Fibroblast of mammary gland (primary cell): Measurements from ENCODE around the gene ARV1.
"Not testable (repeated sequence)": the region's sequence is repeated elsewhere in the genome, so short reads cannot be mapped to it uniquely, and the experiment has no call there.

Source experiments
- DNase-seq: peaks from one replicate; pipeline ENCODE4 v3.0.0-alpha.2; 2010; ENCODE audit warnings: low read depth
- H3K4me3 ChIP-seq: 2 replicates; pipeline ENCODE4 v1.5.1; 2011; ENCODE audit warnings: low read depth, mild to moderate bottlenecking, low read length, moderate library complexity; ENCODE audit not compliant: control insufficient read depth
- CTCF ChIP-seq: conservative IDR thresholded peaks from 2 replicates; pipeline ENCODE4 v1.5.1; 2011; ENCODE audit warnings: low read depth, low read length, inconsistent platforms; ENCODE audit not compliant: control insufficient read depth, insufficient read depth

ARV1 gene

DNA sequence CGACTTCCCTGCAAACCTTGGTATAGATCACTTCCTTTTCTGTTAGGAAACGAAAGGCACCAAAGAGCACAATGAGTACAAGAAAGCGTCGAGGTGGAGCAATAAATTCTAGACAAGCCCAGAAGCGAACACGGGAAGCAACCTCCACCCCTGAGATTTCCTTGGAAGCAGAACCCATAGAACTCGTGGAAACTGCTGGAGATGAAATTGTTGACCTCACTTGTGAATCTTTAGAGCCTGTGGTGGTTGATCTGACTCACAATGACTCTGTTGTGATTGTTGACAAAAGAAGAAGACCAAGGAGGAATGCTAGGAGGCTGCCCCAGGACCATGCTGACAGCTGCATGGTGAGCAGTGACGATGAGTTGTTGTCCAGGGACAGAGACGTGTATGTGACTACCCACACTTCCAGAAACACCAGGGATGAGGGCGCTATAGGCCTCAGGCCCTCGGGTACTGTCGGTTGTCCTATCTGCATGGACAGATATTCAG, 42.7 kb downstream of the ARV1 start:
- H3K4me3 ChIP-seq: no peak overlapping the region
- peak; percentile 31 for DNase-seq
- no peak for TF ChIP-seq CTCF

DNA sequence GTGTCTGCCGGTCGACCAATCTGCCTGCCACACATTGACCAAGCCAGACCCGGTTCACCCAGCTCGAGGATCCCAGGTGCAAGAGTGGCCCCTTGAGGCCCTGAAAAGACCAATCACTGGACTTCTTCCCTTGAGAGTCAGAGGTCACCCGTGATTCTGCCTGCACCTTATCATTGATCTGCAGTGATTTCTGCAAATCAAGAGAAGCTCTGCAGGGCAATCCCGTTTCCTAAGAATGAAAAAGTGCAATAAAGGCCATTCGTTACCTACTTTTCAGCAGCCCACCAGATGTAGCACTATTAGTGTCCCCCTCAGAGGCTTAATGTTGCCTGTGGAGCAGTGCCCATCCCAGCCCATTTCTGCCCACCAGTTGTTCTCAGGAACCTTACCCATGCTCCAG, 43.6 kb downstream of the ARV1 start:
- DNase-seq, H3K4me3 ChIP-seq: not testable (repeated sequence)

DNA sequence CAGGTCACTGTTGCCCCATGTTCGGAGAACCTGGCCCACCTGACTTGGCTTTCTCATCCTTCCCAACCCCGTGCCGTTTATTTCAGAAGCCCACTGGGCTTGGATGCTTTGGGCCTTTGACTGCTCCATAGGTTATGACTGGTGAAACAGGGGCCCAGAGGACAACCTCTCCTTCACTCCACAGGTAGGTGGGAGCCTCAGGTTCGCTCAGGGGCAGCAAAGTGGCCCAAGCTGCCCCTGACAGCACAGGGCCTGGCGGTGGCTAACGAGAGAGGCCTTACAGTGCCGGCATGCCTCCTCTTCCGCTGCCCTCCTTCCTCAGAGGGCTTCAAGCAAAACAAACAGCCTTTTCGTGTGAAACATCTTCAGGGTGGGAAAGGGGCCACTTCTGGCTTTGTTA, 44.3 kb downstream of the ARV1 start:
- H3K4me3 ChIP-seq: no peak overlapping the region
- DNase-seq: no peak
- TF ChIP-seq CTCF: no peak

- no peak for DNase-seq
- no peak for TF ChIP-seq CTCF
- H3K4me3 ChIP-seq: no peak overlapping the region
Measured at GRCh38 chr1:231026576-231026975, 47.7 kb downstream of the ARV1 start.

DNA sequence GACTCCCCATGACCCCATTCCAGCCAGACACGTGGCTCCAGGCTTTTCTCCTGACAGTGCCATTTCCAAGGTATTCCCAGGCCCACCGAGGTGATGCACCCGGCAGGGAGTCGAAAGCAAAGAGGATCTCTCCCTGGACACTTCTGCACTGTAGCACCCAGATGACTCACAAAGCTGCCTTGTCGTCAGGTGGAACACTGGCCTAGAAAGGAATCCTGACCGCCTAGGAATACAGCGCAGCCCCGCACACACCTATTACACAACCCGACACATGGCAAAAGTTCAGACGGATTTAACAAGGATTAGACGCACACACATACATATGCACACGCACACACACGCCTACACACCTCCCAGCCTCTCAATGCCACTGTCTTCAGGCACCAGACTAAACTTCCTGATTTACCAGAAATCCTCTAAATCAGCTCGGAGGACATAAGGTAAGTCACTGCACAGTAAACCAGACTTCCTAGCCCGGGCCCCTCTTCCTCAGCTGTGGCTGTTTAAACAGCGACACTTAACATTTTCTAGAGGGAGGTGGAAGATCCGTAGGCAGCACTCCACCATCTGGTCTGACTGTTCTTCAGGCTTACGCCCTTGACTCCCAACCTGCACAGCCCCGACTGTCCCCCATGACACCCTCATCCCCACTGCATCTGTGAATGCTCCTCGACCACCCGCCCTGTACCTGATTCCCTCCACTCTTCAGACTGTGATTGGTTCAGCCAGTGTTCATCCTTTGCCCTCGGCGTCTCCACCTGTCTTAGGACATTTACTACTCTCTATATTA, 48.4 kb downstream of the ARV1 start:
- H3K4me3 ChIP-seq: no peak overlapping the region
- no peak for DNase-seq
- no peak for TF ChIP-seq CTCF

GRCh38 chr1:231027971-231028370, 49.1 kb downstream of the ARV1 start:
- H3K4me3 ChIP-seq: no peak overlapping the region
- TF ChIP-seq CTCF: no peak
- no peak for DNase-seq

GRCh38 chr1:231028682-231029081, 49.8 kb downstream of the ARV1 start:
- no peak for DNase-seq
- no peak overlapping the region for H3K4me3 ChIP-seq

DNA sequence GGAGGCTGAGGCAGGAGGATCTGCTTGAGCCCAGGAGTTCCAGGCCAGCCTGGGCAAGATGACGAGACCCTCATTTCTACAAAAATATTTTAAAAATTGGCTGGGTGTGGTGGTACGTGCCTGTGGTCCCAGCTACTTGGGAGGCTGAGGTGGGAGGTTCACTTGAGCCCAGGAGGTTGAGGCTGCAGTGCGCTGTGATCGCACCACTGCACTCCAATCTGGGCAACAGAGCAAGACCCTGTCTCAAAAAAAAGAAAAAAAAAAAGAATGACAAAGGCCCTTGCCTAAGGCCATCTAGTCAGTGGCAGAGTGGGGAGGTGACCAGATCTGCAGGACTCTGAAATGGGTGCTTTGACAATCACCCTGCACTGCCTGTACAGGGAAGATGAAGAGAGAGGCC, 50.4 kb downstream of the ARV1 start:
- not testable (repeated sequence) for H3K4me3 ChIP-seq, DNase-seq

More at GRCh38 chr1:231028682-231029081, 49.8 kb downstream of the ARV1 start:
- TF ChIP-seq CTCF: no peak
